NOMO-1 treated with dmso at 0.1 percent for 144 hours (cell line): Measurements from ENCODE around the gene EFCAB13.

Experiments used
- DNase-seq: peaks from one replicate; lab custom pipeline; 2025; ENCODE audit not compliant: unreplicated experiment; lab: John Stamatoyannopoulos, UW

Gene EFCAB13, protein sequence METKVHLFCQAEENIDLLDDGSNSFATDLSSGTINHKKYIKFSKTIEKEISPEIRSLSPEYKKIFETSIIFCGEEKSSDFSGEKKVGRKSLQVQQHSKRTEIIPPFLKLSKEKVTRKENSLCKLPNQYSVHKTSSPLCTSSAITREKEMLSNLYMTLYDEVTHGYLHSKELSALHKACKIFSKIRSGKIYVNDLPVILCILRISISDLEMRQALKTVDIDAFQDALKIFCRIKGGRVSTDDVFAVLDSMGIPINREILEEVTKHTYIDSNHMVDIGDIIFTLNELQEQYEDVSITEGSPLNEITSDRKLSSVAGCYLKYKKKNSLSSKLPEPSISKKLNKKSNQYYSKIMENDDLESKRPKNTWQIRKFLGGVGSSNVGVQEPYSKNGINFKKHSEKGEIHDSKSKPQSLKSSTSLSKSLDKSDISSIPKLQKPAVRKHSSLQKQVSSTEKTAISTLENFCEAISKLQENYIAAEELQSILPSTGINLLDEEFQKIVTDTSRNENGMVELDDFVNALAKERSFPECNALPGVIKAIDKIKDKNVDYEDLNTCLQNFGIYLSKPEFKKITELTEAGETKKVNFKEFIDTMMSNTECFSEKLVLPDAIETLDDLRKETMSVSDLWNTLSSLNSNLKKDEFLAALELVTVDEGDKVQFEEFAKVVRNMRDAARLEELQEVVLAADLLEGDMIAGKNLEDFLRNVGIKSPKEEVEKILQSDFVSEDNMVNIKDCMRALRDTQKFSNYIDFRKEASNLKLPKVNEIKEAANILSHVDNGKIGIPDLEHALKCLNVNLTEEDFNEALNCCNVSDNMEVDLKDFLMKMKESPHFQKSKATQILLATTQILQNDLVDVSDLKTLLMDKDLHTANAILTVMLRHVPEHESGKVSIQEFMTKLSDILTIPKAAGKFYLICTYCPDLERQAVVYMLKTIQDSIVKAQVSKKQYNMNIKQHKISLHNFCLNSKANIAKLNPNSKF

DNA sequence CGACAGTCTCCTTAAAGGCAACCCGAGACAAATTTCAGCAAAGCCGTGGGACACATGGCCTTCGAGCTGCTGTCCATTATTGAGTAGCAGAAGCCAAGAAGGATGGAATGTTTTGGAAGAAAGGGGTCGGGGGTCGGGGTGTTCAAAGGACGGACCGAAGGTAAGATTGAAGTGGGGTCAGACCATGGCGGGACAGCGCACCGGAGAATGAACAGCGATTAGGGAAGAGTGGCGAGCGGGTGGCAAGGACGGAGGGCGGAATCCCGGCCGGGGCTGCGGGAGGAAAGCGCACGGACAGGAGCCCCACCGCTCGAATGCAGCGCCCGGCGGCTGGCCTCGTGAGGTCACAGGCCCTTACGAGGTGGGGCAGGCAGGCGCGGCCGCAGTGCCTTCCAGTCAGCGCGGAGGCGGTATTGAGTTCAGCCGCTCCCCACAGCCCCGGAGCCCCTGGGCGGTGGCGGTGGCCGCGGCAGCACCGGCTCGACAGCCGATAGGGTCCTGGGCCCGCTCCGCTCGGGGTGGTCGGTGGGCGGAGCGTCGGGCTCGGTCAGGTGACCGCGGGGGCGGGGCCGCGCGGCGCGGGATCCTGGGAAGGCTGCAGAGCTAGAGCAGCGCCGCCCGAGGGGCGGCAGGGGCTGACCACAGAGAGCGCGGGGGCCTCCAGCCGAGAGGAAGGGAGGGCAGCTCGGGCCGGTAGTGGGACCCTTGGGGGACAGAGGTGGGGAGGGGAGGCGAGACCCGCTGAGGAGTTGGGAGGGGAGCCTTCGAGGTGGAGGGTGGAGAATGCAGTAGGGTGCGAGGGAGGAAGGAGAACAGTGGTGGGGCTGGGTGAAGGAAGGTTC is at the start of gene EFCAB13:
Gene EFCAB13 (plus strand): TSS at position 574 of the 842 bp plus-strand sequence. CDS start 4,399 bp downstream, outside the sequence.
- peak; percentile 87 for DNase-seq

DNA sequence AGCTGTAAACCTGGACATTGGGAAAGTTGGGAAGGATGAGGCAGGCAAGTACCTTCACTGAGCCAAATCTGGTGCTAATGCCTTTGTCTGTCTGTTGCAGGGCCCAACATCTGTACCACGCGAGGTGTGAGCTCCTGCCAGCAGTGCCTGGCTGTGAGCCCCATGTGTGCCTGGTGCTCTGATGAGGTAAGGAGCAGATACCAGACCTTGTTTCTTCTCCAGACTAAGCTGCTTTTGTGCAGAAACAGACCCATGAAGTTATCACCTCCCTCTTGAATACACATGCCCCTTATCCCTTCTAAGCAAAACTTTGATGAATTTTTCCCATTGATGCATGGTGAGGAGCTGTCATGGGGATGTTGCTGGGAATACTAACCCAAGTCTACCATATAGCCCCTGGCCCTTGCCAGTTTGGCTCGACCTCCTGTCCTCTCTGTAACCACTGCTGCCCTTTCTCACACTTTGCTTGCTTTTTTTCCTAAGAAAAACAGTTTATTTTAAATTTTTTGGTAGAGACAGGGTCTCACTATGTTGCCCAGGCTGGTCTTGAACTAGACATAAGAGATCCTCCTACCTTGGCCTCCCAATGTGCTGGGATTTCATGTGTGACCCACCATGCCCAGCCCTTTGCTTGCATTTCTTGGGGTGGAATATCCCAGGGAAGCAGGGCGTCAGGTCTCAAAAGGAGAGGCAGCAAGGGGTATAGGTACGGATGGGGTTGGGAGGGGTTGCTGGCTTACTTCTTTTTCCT is 49.3 kb upstream of the EFCAB13 start:
- DNase-seq = no peak

GRCh38 chr17:47275245-47275984 is 48.3 kb upstream of the EFCAB13 start:
- DNase-seq = no peak

DNA sequence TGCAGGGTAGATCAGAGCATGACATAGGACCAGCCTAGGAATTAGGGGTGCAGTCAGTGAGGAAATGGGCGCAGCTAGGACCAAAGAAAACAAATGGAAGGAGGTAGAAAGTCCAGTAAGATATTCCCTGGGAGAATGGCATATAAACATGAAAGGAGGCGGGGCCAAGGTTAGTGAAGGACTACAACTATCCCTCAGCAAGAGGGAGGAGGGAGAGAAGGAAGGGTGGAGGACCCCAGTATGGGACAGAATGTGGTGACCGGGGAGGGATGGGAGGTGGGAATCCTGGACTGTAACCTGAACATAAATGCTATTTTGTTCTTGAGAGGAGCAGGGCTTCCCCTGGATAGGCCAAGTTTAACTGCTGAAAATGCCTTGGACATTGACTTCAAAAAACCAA is 47.3 kb upstream of the EFCAB13 start:
- DNase-seq = no peak

- no peak for DNase-seq
These were observed 46.9 kb upstream of the EFCAB13 start for GRCh38 chr17:47276868-47277267.

DNA sequence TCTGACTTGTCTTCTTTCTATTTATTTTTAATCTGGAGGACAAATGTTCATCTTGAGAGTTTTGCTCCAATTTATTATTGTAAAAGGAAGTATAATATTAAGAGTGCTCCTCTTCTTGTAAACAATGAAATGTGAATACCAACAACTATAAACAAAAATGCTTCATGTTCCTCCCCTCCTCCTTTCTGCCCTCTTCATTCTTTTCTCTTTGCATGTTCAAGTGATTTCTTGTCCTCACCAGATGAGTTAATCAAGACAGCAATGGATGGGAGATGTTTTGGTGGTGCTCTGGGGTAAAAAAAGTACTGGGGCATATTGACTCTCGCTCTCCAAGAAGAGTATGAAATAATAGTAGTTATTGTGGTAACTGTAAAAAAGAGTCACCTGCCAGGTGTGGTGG is 45.8 kb upstream of the EFCAB13 start:
- DNase-seq = no peak

DNA sequence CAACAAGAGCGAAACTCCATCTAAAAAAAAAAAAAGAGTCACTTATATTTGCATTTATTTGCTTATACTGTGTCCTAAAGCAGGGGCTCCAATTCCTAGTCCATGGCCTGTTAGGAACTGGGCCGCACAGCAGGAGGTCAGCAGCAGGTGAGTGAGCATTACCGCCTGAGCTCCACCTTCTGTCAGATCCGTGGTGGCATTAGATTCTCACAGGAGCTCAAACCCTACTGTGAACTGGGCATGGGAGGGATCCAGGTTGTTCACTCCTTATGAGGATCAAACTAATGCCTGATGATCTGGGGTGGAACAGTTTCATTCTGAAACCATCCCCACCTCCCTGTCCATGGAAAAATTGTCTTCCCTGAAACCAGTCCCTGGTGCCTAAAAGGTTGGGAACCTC is 45.2 kb upstream of the EFCAB13 start:
- no peak for DNase-seq

DNA sequence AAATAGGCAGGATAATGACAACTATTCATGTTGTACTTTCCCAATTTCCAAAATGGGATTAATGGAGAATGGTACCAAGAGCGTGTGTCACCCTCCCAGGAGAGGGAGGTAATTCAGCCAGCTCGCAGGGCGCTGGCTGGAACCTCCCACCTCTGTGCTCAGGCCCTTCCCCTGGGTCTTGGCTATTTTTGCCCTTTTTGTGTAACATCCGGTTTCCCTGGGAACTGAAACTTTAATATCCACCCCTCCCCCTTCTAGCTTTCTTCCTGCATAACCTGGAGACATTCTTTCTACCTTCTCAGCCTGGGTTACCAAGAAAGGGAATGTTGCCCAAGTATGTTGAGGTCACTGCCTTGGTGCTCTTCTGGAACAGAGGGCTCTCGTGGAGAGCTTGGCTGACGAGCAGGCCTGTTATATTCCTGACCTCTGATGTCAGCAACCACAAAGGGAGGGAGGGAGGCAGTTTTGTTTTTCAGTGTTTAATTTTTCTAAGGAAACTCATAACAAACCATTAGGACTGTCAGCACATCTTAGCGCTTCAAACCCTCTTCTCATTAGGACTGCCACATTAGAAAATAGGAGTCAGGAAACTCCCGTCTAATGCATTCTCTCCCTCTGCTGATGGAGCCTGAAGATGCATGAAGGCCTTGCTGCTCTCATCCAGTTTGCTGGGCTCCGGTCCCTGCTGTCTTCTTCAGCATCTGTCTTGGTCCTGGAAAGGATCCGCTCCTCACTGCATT is 44.5 kb upstream of the EFCAB13 start:
- DNase-seq = peak; percentile 89

- no peak for DNase-seq
These were observed 43.5 kb upstream of the EFCAB13 start for GRCh38 chr17:47280072-47280811.

DNA sequence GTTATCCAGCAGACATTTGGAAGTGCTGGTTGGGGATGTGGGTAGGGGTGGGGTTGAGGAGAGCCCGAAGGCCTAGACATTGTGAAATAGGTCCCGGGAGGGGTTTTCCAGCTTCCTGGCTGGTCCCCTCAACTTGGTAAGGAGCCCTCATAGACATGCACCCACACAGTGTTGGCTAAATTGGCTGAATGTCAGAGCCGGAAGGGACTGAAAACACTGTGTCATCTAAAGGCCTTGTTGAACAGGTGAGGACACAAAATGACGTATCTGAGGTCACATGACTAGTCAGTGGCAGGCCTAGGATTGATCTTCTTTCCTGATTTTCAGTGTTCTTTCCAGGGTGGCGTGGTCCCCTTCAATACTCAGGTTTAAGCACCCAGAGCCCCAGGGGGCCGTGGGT is 42.5 kb upstream of the EFCAB13 start:
- DNase-seq = no peak

DNA sequence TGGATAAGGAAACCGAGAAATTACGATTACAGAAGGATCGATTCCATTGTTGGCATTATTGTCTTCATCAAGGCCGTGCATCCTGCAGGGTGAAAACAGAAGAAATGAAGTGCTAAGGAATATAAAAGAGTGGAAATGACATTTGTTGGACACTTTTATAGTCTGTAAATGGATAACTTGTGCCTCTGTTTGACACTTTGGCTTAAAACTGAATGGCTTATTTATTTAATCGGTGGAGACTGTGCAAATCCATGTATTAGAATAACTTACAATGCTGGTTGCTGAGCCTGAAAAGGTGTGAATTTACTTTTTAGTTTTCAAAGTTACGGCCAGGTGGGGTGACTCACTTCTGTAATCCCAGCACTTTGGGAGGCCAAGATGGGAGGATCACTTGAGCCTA is 38.8 kb upstream of the EFCAB13 start:
- DNase-seq = no peak

DNA sequence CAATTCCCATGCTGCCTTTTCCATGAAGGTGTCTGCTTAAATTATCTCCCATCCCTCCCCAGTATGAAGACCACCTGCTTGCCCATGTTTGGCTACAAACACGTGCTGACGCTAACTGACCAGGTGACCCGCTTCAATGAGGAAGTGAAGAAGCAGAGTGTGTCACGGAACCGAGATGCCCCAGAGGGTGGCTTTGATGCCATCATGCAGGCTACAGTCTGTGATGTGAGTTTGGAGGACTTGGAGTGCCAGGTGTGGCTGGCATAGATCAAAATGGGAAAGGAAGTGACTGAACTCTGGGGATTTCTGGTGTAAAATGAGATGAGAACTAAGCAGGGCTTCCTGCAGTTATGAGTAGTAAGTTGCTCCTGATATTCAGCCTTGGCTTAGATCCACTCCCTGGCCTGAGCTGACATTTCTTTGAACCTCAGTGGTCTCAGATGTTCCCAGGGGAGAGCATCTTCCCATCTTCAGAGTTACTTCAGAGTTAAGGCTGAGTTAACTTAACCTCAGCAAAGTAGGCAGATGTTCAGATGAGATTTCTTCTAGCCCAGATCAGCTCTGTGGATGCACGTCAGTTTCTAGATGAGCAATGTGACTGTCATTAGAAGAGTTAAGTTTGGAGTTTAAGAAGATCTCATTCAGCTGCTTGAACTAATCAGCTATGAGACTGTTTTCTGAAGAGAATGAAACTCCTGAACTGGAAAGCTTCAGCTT is 37.4 kb upstream of the EFCAB13 start:
- DNase-seq = no peak

DNA sequence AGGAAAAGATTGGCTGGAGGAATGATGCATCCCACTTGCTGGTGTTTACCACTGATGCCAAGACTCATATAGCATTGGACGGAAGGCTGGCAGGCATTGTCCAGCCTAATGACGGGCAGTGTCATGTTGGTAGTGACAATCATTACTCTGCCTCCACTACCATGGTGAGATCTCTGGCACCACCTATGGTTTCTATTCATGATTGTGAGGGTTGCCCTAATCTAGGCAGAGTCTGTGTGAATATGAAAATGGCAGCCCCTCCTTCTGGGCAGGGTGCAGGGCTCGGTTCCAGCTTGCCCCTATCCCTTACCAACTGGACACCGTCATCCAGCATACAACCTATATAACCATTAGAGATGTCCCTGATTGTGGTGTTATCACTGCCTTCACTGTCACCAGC is 36.7 kb upstream of the EFCAB13 start:
- no peak for DNase-seq

- DNase-seq = no peak
These were observed 36.1 kb upstream of the EFCAB13 start for GRCh38 chr17:47287639-47288038.

DNA sequence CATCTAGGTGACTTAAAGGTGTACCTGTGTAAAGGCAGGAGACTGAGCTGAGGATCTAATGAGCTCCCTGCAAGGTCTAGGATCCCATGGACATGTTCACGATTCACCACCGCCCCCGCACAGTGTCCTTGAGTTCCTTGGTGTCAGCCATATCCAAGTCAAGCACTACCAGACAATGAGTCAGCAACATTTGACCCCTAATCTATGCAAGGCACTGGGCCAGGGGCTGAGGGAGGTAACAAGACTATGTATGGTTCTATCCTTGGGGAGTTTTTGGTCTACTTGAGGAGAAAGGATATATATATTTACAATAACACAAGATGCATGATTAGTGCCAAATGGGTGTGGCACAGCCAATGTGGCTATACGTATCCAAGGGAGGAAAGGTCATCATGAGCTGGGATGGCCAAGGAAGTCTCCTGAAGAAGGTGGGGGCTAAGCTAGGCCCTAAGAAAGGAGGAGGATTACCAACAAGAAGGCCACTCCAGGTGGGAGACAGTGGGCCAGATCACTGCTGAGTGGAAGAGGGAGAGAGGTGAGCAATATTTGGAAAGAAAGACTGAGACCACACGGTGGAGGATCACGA is 35.1 kb upstream of the EFCAB13 start:
- DNase-seq = no peak

GRCh38 chr17:47289302-47289701 is 34.5 kb upstream of the EFCAB13 start:
- DNase-seq = no peak

GRCh38 chr17:47290870-47291241 is 32.9 kb upstream of the EFCAB13 start:
- DNase-seq = no peak
